Peyer's patch (tissue), 4 donors: Measurements from ENCODE around the gene DDIT4. TPM values are rescaled to one million over a fixed set of nuclear protein-coding genes. Genes with fewer than 3 reads are reported as not detected.

ENCODE experiments used
- DNase-seq, 3 donors: peaks; one replicate each; pipeline ENCODE4 v3.0.0-alpha.2; 2017 to 2019
- H3K27ac ChIP-seq, 4 donors: fragments of 200-600 bp; sonication (generic); one replicate each; pipeline ENCODE4 v1.5.1; 2016 to 2019
- H3K27me3 ChIP-seq, 2 donors: fragments of 200-600 bp; sonication (generic); one replicate each; pipeline ENCODE4 v1.5.1; 2019
- H3K36me3 ChIP-seq, 3 donors: fragments of 200-600 bp; sonication (generic); one replicate each; pipeline ENCODE4 v1.5.1; 2016 to 2019
- H3K4me1 ChIP-seq, 4 donors: fragments of 200-600 bp; sonication (generic); one replicate each; pipeline ENCODE4 v1.5.1; 2016 to 2019
- H3K4me3 ChIP-seq, 4 donors: fragments of 200-600 bp; sonication (generic); 1 replicate in 3 of 4; 2 replicates in 1 of 4; pipeline ENCODE4 v1.5.1; 2016 to 2019; ENCODE audit warnings: mild to moderate bottlenecking in 1 of 4
- H3K9me3 ChIP-seq, 4 donors: fragments of 200-600 bp; sonication (generic); one replicate each; pipeline ENCODE4 v1.5.1; 2016 to 2019; ENCODE audit warnings: mild to moderate bottlenecking in 1 of 4
- POLR2A ChIP-seq, 2 donors: fragments of 450-650 bp; IDR thresholded peaks; one replicate each; pipeline ENCODE4 v1.5.1; 2017; ENCODE audit warnings: antibody characterized with exemption in 2 of 2, mild to moderate bottlenecking in 2 of 2, moderate library complexity in 2 of 2
- total RNA-seq, 4 donors: library from RNA; depleted of rRNA; stranded (reverse); fragments of >200 nt; gene quantifications; one replicate each; pipeline ENCODE4 v1.1.0, GENCODE V29; 2016
- TF ChIP-seq, protein P1 (sequence below), 6 experiments: fragments of 450-650 bp in 4 of 6; fragments of 200-600 bp in 2 of 6; sonication (generic) in 1 of 6; IDR thresholded peaks; one replicate each; pipeline ENCODE4 v1.5.1; 2017 to 2019; ENCODE audit warnings: antibody characterized with exemption in 6 of 6, mild to moderate bottlenecking in 3 of 6, moderate library complexity in 1 of 6

The DDIT4 gene
- total RNA-seq, 4 donors from 2014 or later, result 80.6 to 275 (median 123) TPM

DNA sequence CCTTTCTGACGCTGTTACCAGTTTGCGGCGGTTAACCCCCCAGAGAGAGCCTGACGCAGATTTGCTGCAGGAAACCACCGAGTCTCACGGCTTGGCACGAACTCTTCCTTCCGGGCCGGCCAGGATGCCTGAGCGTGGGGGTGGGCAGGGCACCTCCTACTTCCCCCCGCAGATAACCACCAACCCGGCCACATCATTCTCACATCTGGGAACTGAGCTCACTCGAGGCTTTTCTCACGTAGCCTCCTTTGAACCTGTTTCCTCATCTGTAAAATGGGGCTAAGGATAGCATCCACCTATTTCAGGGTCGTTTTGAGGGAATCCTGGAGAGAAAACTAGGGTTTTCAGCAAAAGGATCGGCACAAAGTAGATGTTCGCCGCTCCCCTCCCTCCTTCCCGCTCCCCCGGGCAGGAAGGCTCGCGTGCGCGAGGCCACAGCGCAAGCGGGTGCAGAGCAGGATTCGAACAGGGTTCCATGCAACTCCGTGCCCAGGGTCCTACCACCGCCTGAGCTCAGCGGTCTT, 23.6 kb downstream of the DDIT4 start:
- peak; percentile 71 to 97 (median 95) for DNase-seq
- Histone ChIP-seq H3K36me3 (no peaks in the 10 kb centered on the region), H3K27me3 (no peaks in the 10 kb centered on the region), H3K9me3 (no peaks in the 10 kb centered on the region), H3K4me3 (peak overlapping the region; percentile 58 to 81 (median 63)), H3K27ac (peak overlapping the region; percentile 89 to 100 (median 96)), H3K4me1 (peaks cover 0 to 12% (median 7%) of the 10 kb centered on the region in 4 donors)
- TF ChIP-seq, protein P1, sequence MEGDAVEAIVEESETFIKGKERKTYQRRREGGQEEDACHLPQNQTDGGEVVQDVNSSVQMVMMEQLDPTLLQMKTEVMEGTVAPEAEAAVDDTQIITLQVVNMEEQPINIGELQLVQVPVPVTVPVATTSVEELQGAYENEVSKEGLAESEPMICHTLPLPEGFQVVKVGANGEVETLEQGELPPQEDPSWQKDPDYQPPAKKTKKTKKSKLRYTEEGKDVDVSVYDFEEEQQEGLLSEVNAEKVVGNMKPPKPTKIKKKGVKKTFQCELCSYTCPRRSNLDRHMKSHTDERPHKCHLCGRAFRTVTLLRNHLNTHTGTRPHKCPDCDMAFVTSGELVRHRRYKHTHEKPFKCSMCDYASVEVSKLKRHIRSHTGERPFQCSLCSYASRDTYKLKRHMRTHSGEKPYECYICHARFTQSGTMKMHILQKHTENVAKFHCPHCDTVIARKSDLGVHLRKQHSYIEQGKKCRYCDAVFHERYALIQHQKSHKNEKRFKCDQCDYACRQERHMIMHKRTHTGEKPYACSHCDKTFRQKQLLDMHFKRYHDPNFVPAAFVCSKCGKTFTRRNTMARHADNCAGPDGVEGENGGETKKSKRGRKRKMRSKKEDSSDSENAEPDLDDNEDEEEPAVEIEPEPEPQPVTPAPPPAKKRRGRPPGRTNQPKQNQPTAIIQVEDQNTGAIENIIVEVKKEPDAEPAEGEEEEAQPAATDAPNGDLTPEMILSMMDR (IDR thresholded peaks at IDR 0.05), result no peak
- TF ChIP-seq POLR2A (IDR thresholded peaks at IDR 0.05), result peak; percentile 17

DNA sequence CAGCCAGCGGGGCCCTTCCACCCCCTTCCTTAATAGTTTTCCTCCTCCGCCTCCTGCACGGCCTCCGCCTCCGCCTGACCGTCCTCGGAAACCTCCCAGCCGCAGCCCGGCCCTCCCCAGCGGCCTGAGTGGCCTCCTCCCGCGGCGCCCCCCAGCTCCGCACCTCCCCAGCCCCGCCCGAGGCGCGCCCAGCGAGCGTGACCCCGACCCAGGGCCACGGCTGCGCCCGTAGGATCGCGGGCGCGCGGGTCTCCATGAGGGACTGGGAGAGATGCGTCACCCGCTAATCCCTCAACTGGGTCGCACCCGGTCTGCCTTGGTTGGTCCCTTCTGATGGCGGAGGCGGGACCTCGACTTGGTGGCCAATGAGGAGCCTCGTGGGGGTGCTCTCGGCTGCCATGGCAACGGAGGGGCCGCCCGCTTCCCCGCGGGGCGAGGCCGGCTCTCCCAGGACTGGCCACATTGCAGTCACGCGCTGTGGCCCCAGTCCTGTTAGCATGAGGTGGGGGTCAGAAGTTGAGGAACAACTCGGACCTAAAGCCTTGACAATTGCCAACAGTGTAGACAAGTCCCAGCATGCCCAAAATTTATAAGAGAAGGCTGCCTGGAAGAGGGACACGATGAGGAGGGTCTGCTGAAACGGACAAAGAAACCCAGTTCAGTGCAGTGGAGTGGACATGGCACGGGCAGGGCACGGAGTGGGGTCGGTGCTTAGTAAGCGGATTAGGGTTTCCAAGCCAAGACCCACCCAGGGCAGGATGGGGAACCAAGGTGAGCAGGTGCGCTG, 24.3 kb downstream of the DDIT4 start:
- peak overlapping the region; percentile 58 to 81 (median 63) for H3K4me3 ChIP-seq
- H3K36me3 ChIP-seq, result no peaks in the 10 kb centered on the region
- no peaks in the 10 kb centered on the region for H3K27me3 ChIP-seq
- peaks cover 0 to 12% (median 7%) of the 10 kb centered on the region in 4 donors for H3K4me1 ChIP-seq
- peak overlapping the region; percentile 89 to 100 (median 96) for H3K27ac ChIP-seq
- TF ChIP-seq, protein P1 (IDR thresholded peaks at IDR 0.05), result no peak
- TF ChIP-seq POLR2A (IDR thresholded peaks at IDR 0.05), result peak; percentile 73 to 81
- peak; percentile 95 to 99 (median 99) for DNase-seq
- no peaks in the 10 kb centered on the region for H3K9me3 ChIP-seq

DNA sequence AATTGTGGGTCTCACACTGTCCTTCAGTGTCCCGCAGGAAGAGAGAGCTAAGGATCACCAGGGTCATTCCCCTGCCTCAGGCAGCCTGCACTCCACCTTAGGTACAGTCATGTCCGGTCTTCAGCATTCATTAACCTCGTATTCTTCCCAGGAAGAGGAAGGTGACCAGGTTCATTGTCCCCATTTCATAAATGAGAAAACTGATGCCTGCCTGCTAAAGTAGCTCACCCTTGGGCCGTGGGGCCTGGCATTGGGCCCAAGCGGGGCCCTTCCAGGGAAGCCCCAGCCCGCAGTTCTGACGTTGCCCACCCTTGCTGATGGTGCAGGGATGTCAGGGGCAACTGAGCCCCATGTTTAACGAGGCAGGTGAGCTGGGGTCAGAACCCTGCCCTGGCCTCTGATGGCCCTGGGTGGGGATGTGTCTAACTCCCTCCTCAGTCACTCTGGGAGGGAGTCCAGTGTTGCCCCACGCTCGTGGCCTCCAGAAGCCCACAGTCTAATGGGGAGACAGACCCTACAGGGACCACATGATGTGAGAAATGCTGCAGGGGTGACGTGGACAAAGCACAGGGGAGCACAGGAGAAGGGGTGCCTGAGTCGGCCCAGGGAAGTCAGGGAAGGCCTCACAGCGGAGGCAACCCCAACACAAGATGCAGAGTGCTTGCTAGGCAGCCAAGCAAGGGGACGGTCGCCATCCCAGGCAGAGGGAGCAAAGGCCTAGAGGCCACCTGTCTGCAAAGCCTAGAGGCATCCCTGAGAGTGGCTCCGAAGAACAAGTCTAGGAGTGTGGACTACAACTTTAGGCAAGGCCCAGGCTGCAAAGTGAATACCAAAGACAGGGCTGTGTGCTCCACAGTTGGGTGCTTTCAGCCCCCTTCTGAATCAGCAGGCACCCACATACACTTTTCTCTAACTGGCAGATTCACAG, 25.1 kb downstream of the DDIT4 start:
- Histone ChIP-seq H3K36me3 (no peaks in the 10 kb centered on the region), H3K27ac (peak overlapping the region; percentile 89 to 100 (median 96)), H3K4me3 (no peak overlapping the region), H3K9me3 (no peaks in the 10 kb centered on the region), H3K4me1 (peaks cover 0 to 12% (median 7%) of the 10 kb centered on the region in 4 donors), H3K27me3 (no peaks in the 10 kb centered on the region)
- no peak for TF ChIP-seq POLR2A (IDR thresholded peaks at IDR 0.05)
- TF ChIP-seq, protein P1 (IDR thresholded peaks at IDR 0.05), result no peak
- DNase-seq, result peak in 1 of 3 donors; percentile 49

DNA sequence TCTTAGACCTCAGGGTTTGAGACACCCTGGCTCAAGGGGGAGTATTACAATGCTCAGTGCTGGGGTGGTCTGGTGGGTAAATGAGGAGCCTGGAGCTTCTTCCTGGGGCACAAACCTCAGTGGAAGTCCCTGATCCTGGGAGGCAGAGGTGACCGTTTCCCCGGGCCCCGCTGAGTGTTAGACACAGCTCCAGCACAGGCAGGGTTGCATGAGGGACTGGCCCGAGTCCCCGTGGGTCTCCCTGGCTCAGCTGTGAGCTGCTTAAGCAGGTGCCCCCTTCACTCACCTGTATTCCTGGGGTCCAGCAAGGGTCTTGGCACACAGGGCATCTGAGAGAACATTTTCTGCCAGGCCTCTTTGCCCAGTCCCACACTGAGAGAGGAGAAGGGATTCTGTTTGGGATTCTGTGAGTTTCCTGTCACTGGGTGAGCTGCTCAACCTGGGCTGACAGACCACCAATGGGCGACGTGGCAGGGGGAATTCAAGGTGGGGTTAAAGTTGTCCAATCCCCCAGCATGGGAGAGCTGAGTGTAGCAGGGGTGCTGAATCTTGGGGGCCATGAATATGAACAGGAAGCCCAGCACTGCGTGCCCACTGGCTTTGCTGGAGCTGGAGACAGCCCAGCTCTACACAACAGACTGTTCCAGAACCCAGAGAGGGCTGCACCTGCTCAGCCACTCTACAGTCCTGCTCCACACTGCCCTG, 29.9 kb downstream of the DDIT4 start:
- H3K9me3 ChIP-seq, result no peaks in the 10 kb centered on the region
- H3K27me3 ChIP-seq, result no peaks in the 10 kb centered on the region
- peak in 1 of 3 donors; percentile 51 for DNase-seq
- H3K4me1 ChIP-seq, result peaks cover 0 to 10% (median 3%) of the 10 kb centered on the region in 4 donors
- no peaks in the 10 kb centered on the region for H3K36me3 ChIP-seq
- no peak overlapping the region for H3K4me3 ChIP-seq
- H3K27ac ChIP-seq, result no peak overlapping the region
- TF ChIP-seq, protein P1 (IDR thresholded peaks at IDR 0.05), result no peak
- TF ChIP-seq POLR2A (IDR thresholded peaks at IDR 0.05), result no peak
